Hypothalamus (tissue), 51 donors: Measurements from ENCODE around the gene SNRPA.
"Not testable (repeated sequence)": the region's sequence is repeated elsewhere in the genome, so short reads cannot be mapped to it uniquely, and the experiment has no call there.

ENCODE experiments used
- DNase-seq, 51 donors: peaks; one replicate each; lab custom pipeline; 2025; lab: John Stamatoyannopoulos, UW

The SNRPA gene

DNA sequence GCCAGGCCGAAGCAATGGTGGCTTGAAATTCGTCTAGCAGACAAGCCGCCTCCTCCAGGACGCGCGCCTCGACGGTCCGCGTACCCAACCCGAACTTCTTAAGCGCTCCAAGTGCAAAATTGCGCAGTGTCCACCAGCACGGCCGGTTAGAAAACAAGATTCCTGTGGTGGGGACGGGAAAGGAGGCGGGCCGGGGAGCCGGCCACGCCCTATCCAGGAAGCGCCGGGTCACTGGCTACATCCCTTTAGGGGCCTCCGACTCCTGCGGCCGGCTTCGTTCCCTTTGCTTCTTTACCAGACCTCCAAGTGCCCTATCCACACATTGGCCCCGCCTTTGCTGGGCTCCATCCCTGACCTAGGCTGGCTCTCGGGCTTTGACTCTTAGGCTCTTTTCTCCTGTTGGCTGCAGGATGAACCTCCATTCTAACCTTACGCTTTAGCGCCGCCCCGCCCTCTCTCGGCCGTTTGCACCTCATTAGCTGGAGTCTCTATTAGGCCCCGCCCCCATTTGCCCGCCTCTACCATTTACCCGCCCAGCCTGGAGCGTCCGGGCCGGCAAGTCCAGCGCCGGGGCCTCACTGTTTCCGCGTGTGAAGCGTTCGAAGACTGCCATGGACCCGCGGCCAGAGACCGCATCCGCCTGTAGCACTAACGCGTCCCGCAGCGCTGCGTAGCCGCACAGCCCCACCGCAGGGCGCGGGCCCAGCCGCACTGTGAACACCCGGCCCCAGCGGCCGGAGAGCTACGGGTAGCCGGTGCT lies 59.8 kb downstream of the SNRPA start:
- peak in 45 of 51 donors; percentile 33 to 90 (median 70) for DNase-seq

DNA sequence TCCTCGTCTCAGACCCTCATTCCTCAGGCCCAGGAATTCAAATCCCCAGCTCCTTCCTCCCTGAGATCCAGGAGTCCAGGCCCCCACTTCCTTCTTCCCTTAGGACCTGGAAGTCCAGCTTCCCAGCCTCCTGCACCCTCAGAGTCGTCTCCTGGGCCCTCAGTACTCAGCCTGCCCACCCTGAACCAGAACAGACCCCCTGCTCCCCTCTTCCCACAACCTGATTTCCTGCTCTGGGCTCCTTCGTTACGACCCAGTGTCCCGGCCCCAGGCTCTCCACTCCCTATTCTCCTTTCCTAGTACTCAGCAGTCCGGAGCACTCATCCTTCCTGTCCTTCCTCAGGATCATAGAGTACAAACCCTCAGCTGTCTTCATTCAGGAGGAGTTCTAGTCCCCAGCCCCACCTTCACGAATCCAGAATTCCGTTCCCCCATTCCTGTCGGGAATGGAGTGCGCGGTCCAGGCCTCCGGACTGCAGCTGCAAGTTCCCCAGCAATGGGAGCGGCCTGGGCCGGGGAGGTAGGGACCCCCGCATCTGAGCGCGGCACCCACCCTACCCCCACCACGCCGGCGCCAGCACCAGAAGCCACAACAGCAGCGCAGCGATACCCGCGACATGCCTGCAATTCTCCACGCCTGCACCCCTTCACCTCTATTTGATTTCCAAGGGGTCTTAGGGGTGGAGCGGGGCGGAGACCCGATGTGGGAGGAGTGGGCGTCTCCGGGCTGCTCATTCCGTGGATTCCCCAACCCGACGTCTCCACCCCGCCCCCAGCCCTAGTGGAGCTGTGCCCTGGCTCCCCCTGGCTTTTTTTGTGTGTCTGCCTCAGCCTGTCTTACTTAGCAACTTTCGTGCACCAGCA lies 60.7 kb downstream of the SNRPA start:
- peak in 4 of 51 donors; percentile 19 to 56 (median 34) for DNase-seq

DNA sequence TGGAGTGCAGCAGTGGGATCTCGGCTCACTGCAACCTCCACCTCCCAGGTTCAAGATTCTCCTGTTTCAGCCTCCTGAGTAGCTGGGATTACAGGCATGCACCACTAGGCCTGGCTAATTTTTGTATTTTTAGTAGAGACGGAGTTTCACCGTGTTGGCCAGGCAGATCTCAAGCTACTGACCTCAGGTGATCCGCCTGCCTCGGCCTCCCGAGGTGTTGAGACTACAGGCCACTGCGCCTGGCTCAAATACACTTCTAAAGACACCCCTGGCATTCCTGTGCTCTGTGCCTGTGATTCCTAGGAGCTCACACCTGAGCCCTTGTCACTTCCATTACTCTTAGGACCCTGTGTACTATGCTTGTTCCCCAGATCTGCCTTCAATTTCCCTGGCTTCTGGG lies 61.6 kb downstream of the SNRPA start:
- DNase-seq, result not testable (repeated sequence)

DNA sequence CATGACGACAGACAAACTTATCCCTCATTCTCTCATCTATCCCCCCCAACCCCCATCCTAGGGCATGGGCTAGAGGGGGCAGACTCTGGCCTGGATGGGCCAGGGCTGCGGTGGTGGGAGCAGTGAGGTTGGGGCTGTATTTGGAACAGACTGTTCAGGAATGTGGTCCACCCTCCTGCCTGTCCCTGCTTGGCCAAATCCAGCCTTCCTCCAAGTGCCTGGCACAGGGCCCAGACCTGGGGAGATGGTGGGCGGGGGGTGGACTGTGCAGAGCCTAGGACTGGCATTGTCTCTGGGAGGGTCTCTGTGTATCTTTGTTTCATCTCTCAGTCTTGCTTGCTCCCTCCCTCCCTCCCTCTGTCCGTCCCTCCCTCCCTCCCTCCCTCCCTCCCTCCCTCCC lies 62.2 kb downstream of the SNRPA start:
- peak in 2 of 51 donors; percentile 14 to 21 for DNase-seq
